Measurements from ENCODE around the gene ASNS. TPM values are rescaled to one million over a fixed set of nuclear protein-coding genes. Genes with fewer than 3 reads are reported as not detected.
"Not testable (repeated sequence)": the region's sequence is repeated elsewhere in the genome, so short reads cannot be mapped to it uniquely, and the experiment has no call there.

The ASNS gene
- total RNA-seq (2022) (295 and 374 TPM in 2 replicates), Bru-seq, nascent RNA (percentile 91 among the genes with signal in this experiment), BruChase-seq, experiment 1, labeled RNA remaining after a 2-hour chase (percentile 97 among the genes with signal in this experiment), BruChase-seq, experiment 2, labeled RNA remaining after a 6-hour chase (percentile 94 among the genes with signal in this experiment)
- long read RNA-seq, transcript ASNS-202 (13 exons, 1,994 nt), result major isoform, 209 of 588 reads
- long read RNA-seq, transcript ASNS-203 (13 exons, 2,289 nt), result minor isoform, 9 of 588 reads
- long read RNA-seq, partial matches to known transcripts, result 355 of 588 reads
- long read RNA-seq, other reads (novel, unspliced or antisense), result 4 of 588 reads

GRCh38 chr7:97872025-97872669, at the start of gene ASNS:
Gene ASNS (minus strand): TSS chr7:97872408. CDS start chr7:97869156, 3,252 bp downstream.
- Mint-ChIP-seq H3K27ac (ENCODE audit: unreplicated experiment) (peak within 1 kb of the TSS; percentile 92), H3K4me1 (ENCODE audit: low read depth, unreplicated experiment) (peaks cover 6% of the 10 kb centered on the region), H3K27me3 (ENCODE audit: insufficient read depth, unreplicated experiment) (no peaks in the 10 kb centered on the region), H3K4me3 (ENCODE audit: unreplicated experiment) (peak within 1 kb of the TSS; percentile 91), H3K36me3 (ENCODE audit: insufficient read depth, unreplicated experiment) (peaks cover 48% of the 10 kb centered on the region), H3K9me3 (ENCODE audit: unreplicated experiment) (no peaks in the 10 kb centered on the region)
- Histone ChIP-seq H3K36me3 (ENCODE audit: control insufficient read depth, insufficient read depth, low read length) (no peaks in the 10 kb centered on the region), H3K9me3 (no peaks in the 10 kb centered on the region), H3K4me3 (ENCODE audit: low read depth, low read length) (peak within 1 kb of the TSS; percentile 97), H3K27me3 (replicated peaks; ENCODE audit: control insufficient read depth, insufficient read depth, low read length) (no peaks in the 10 kb centered on the region), H3K4me1 (no peaks in the 10 kb centered on the region)
- ChIA-PET POLR2A (interaction anchor here (0.5 to 1.2 kb wide), 9 partner anchors 8 to 755 kb away, joined by 3 to 7 read pairs (median 3); partner anchors contain the start of gene SDHAF3), CTCF (interaction anchor here (0.6 to 1.5 kb wide), 4 partner anchors 141 to 768 kb away, joined by 3 to 14 read pairs (median 4); no protein-coding TSS in a partner anchor)
- DNase-seq, result peak; percentile 96 to 98
- no peak for TF ChIP-seq CTCF (IDR thresholded peaks at IDR 0.05; ENCODE audit: insufficient read depth in 1 of 2, low read depth in 1 of 2, low read length in 1 of 2, severe bottlenecking in 1 of 2, unreplicated experiment in 1 of 2)
- intact Hi-C loops (cut with micrococcal nuclease; ENCODE audit: unreplicated experiment), result loop anchor here (1.0 to 5.0 kb wide), 6 partner anchors 40 to 1570 kb away; no protein-coding TSS in a partner anchor
- BruUV-seq (replicated peaks), result no TSS peak

- H3K36me3 Mint-ChIP-seq (ENCODE audit: insufficient read depth, unreplicated experiment); H3K4me1 Mint-ChIP-seq (ENCODE audit: low read depth, unreplicated experiment); CTCF ChIA-PET; H3K27me3 Mint-ChIP-seq (ENCODE audit: insufficient read depth, unreplicated experiment); BruUV-seq (replicated peaks); H3K27ac Mint-ChIP-seq (ENCODE audit: unreplicated experiment); H3K9me3 Mint-ChIP-seq (ENCODE audit: unreplicated experiment); DNase-seq; H3K27me3 ChIP-seq (replicated peaks; ENCODE audit: control insufficient read depth, insufficient read depth, low read length); intact Hi-C loops (cut with micrococcal nuclease; ENCODE audit: unreplicated experiment); H3K4me3 ChIP-seq (ENCODE audit: low read depth, low read length); H3K4me1 ChIP-seq; POLR2A ChIA-PET; H3K36me3 ChIP-seq (ENCODE audit: control insufficient read depth, insufficient read depth, low read length); H3K9me3 ChIP-seq; H3K4me3 Mint-ChIP-seq (ENCODE audit: unreplicated experiment): not testable (repeated sequence)
Observed at GRCh38 chr7:97921254-97921653, 49.0 kb upstream of the ASNS start.

GRCh38 chr7:97915267-97915666, 43.1 kb upstream of the ASNS start:
- H3K9me3 Mint-ChIP-seq (ENCODE audit: unreplicated experiment); BruUV-seq (replicated peaks); POLR2A ChIA-PET; H3K9me3 ChIP-seq; H3K4me3 ChIP-seq (ENCODE audit: low read depth, low read length); H3K36me3 ChIP-seq (ENCODE audit: control insufficient read depth, insufficient read depth, low read length); DNase-seq; H3K27me3 Mint-ChIP-seq (ENCODE audit: insufficient read depth, unreplicated experiment); H3K4me1 Mint-ChIP-seq (ENCODE audit: low read depth, unreplicated experiment); H3K27ac Mint-ChIP-seq (ENCODE audit: unreplicated experiment); CTCF ChIA-PET; H3K4me1 ChIP-seq; H3K36me3 Mint-ChIP-seq (ENCODE audit: insufficient read depth, unreplicated experiment); H3K27me3 ChIP-seq (replicated peaks; ENCODE audit: control insufficient read depth, insufficient read depth, low read length); H3K4me3 Mint-ChIP-seq (ENCODE audit: unreplicated experiment); intact Hi-C loops (cut with micrococcal nuclease; ENCODE audit: unreplicated experiment): not testable (repeated sequence)

- CTCF ChIA-PET; BruUV-seq (replicated peaks); H3K36me3 Mint-ChIP-seq (ENCODE audit: insufficient read depth, unreplicated experiment); H3K27me3 ChIP-seq (replicated peaks; ENCODE audit: control insufficient read depth, insufficient read depth, low read length); H3K4me3 Mint-ChIP-seq (ENCODE audit: unreplicated experiment); DNase-seq; H3K27me3 Mint-ChIP-seq (ENCODE audit: insufficient read depth, unreplicated experiment); H3K4me1 Mint-ChIP-seq (ENCODE audit: low read depth, unreplicated experiment); POLR2A ChIA-PET; H3K4me3 ChIP-seq (ENCODE audit: low read depth, low read length); H3K4me1 ChIP-seq; H3K9me3 Mint-ChIP-seq (ENCODE audit: unreplicated experiment); H3K9me3 ChIP-seq; H3K27ac Mint-ChIP-seq (ENCODE audit: unreplicated experiment); H3K36me3 ChIP-seq (ENCODE audit: control insufficient read depth, insufficient read depth, low read length): not testable (repeated sequence)
- peak in 1 of 2 experiments; percentile 34 for TF ChIP-seq CTCF (IDR thresholded peaks at IDR 0.05; ENCODE audit: insufficient read depth in 1 of 2, low read depth in 1 of 2, low read length in 1 of 2, severe bottlenecking in 1 of 2, unreplicated experiment in 1 of 2)
- intact Hi-C loops (cut with micrococcal nuclease; ENCODE audit: unreplicated experiment), result loop anchor here (5.0 kb wide), 1 partner anchor 40 kb away; the partner anchor contains the start of gene ASNS
Observed at GRCh38 chr7:97912294-97912693, 40.1 kb upstream of the ASNS start.

- H3K4me3 ChIP-seq (ENCODE audit: low read depth, low read length); H3K9me3 ChIP-seq; H3K36me3 ChIP-seq (ENCODE audit: control insufficient read depth, insufficient read depth, low read length); intact Hi-C loops (cut with micrococcal nuclease; ENCODE audit: unreplicated experiment); BruUV-seq (replicated peaks); H3K27me3 ChIP-seq (replicated peaks; ENCODE audit: control insufficient read depth, insufficient read depth, low read length); DNase-seq; H3K36me3 Mint-ChIP-seq (ENCODE audit: insufficient read depth, unreplicated experiment); H3K4me3 Mint-ChIP-seq (ENCODE audit: unreplicated experiment); H3K4me1 ChIP-seq; H3K27me3 Mint-ChIP-seq (ENCODE audit: insufficient read depth, unreplicated experiment); POLR2A ChIA-PET; H3K27ac Mint-ChIP-seq (ENCODE audit: unreplicated experiment); H3K9me3 Mint-ChIP-seq (ENCODE audit: unreplicated experiment); H3K4me1 Mint-ChIP-seq (ENCODE audit: low read depth, unreplicated experiment); CTCF ChIA-PET: not testable (repeated sequence)
Observed at GRCh38 chr7:97896893-97897292, 24.7 kb upstream of the ASNS start.

Data from Caco-2 (cell line).